CD4-positive, alpha-beta T cell treated with Interleukin-10 for 1 hour (primary cell): Measurements from ENCODE around the gene INPP5B.

ENCODE experiments used
- DNase-seq: peaks from one replicate; pipeline ENCODE4 v3.0.0-alpha.2; 2020

INPP5B gene

GRCh38 chr1:37831109-37831508 is 115.7 kb downstream of the INPP5B start:
- no peak for DNase-seq

GRCh38 chr1:37828410-37829074 is 118.3 kb downstream of the INPP5B start:
- DNase-seq = no peak

GRCh38 chr1:37825506-37825905 is 121.3 kb downstream of the INPP5B start:
- DNase-seq = no peak

GRCh38 chr1:37824001-37824400 is 122.9 kb downstream of the INPP5B start:
- no peak for DNase-seq

GRCh38 chr1:37822906-37823815 is 123.7 kb downstream of the INPP5B start:
- no peak for DNase-seq

GRCh38 chr1:37821481-37821880 is 125.4 kb downstream of the INPP5B start:
- no peak for DNase-seq

GRCh38 chr1:37817481-37817880 is 129.4 kb downstream of the INPP5B start:
- no peak for DNase-seq

- no peak for DNase-seq
These were observed 132.6 kb downstream of the INPP5B start for GRCh38 chr1:37814252-37814651.

GRCh38 chr1:37813529-37814145 is 133.2 kb downstream of the INPP5B start:
- no peak for DNase-seq

- peak; percentile 77 for DNase-seq
These were observed 135.7 kb downstream of the INPP5B start for GRCh38 chr1:37811027-37811655.
